Activated naive CD4-positive, alpha-beta T cell (primary cell): ENCODE measurements around the gene OSBPL7.
A peak's percentile ranks its signal among the peaks of the same experiment; 100 is the strongest.

Experiments
- DNase-seq, 4 experiments: peaks; one replicate each; lab custom pipeline; 2025; lab: John Stamatoyannopoulos, UW

The OSBPL7 gene

GRCh38 chr17:47847341-47848197 is 26.0 kb upstream of the OSBPL7 start:
- peak in 1 of 4 experiments; percentile 10 for DNase-seq

- DNase-seq, result no peak
These were observed 25.2 kb upstream of the OSBPL7 start for GRCh38 chr17:47846716-47847340.

- no peak for DNase-seq
These were observed 24.1 kb upstream of the OSBPL7 start for GRCh38 chr17:47845716-47846075.

DNA sequence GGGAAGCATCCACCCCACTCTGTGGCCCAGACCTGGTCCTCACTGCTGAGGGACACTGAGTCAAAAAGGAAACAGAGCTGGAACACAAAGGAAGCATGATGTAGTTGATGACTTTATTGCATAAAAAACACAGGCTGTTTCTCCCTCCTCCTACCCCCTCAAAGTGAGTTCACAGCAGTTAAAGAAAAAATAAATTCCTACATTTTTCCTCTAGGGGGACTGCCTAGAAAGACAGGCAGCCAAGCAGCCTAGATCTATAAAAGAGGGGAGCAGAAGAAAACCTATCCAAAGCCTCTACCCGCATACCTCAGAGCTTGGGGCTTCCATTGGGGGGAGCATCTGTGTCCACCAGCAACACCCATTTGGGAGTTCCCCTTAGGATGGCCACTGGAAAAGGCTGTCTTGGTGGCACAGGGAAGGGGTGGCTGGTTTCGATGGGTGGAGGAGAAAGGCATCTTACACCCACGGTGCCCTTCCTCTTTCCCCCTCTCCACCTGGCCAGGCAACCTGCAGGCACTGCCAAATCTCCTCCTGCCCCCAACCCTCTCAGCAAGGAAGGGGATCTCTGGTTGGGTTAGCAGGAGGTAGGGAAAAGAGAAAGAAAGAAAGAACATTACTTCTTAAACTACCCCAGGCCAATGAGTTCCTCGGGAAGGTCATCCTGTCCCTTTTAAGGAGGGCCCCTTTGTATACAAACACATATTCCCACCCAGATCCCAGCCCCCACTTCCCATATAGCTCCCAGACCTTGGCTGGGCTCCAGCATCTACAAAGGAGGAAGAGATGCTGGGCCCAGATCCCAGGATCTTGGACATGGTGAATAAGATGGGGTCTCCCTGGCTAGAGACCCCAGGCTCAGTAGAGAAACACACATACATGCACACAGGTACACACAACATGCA is 23.5 kb upstream of the OSBPL7 start:
- DNase-seq, result no peak

GRCh38 chr17:47844227-47844626 is 22.6 kb upstream of the OSBPL7 start:
- DNase-seq, result no peak

DNA sequence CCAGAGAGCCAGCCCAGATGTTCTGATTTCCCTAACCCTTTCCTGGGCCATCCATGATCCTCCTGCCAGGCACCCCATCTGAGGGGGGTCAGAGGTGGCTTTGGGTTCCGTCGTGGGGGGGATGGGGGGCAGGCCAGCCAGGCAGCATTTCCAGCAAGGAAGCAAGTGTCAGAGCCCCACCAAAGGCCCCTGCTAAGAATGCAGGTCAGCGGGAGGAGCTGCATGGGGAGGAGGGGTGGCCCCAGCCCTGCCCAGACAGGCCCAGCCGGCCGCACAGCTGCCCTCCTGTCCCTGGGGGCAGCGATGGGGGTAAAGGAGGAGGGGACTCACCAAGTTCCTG is 21.8 kb upstream of the OSBPL7 start:
- no peak for DNase-seq

DNA sequence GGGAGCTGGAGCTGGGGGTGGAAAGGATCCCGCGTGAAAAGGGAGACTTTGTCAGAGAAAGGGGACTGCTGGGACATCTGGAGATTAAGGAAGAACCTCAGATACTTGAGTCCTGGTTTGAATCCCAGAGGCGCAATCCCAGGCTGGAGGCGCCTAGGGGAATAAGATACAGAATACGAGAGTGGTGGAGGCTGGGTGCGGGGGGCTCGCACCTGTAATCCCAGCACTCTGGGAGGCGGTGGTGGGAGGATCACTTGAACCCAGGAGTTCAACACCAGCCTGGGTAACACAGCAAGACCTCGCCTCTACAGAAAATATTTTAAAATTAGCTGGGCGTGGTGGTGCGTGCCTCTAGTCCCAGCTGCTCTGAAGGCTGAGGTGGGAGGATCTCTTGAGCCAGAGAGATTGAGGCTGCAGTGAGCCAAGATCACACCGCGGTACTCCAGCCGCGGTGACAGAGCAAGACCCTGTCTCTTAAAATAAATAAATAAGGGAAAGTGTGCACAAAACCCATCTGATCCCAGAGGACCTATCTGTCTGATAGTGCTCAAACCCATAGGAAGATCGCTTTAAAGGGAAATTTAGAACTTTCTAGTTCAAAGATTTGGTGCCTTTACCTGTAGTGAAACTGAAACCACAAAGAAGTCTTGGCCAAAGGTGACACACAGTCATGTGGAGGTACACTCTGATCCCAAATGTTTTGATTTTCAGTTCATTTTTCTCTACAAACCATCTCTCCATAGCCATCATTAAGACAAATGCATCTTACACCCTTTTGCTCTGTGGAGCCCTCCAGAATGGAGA is 20.1 kb upstream of the OSBPL7 start:
- no peak for DNase-seq

DNA sequence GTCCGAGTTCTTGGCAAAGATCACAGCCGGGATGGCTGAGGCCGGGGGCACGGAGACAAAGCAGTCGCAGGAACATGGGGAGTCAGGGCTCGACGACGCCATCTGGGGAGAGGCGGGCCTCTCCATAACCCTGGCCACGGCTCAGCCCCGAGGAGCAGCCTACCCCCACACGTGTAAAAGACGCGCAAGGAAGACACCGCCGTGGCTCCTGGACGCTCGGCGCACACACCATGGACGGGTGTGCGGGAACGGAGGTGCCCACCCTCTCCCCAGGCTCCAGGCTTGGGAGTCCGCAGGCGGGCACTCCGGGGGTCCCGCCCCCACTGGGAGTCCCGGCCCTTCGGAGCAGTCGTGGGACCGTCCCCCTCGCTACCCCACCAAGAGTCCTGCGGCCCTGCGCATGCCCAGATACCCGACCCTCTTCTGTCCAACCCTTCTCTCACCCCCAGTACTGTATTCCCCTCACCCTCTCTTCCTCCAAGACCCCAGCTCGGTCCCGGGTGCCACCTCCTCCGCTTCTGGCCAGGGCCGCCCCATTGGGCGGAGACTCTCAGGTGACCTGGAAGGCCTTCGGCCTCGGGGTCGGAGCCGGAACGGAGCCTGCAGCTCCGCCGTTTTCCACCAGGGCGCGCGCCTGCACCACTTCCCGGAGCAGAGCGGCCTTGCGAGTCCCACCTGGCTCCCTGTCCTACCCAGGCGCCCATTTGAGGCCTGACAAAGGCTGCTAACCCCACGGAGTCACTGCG is 19.3 kb upstream of the OSBPL7 start, which contains the start of gene SCRN2:
Gene SCRN2 (minus strand): TSS at position 532 of the 746 bp plus-strand sequence. CDS start 430 bp downstream, at position 102.
- DNase-seq, result peak; percentile 77 to 81 (median 78)

DNA sequence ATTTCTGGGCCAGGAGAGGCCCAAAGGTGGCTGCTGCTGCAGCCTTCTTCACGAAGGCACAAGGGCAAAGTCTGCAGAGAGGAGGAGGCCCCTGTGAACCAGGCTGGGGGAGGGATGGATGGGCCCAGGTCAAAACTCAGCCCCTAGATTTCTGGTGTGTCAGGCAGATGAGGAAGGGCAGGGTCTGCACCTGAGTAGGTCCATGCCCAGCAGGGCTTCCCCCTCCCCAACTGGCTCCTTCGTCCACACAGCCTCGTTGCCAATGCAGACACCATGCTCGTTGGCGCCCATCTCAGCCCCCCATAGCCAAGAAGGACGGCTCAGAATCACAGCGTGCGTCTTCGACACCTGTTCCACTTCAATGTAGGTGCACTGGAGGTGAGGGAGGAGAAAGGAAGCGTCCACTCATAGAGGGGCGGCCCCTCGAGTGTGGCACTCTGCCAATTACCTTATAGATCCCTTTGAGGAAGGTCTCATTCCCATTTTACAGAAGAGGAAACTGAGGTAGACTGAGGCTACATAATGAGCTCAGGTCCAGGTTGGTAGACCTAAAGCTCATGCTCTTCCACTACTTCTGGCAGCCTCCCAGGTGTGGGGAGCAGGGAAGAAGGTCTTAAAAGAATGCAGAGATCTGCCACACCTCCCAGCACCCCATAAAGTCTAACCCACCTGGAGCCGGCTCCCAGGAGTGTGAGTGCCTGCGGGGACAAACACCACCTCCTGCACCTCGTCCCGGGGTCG is 18.6 kb upstream of the OSBPL7 start:
- no peak for DNase-seq

DNA sequence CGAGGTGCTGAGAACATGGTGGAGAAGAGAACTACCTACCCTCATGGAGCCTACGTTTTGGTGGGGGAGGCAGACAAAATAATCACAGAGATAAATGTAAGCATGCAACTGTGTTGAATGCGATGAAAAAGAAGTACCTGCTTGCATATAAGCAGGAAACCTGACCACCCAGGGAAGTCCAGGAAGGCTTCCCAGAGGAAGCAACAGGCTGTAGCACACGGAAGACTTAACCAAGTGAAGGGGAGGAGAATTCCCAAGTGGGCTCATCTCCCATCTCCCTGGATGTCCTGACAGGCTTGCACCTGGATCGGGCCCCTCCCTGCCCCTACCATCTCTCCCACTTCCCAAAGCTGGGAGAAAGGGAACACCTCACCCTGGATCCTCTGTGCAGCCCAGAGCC is 17.5 kb upstream of the OSBPL7 start:
- DNase-seq, result no peak

GRCh38 chr17:47838636-47839035 is 17.0 kb upstream of the OSBPL7 start:
- no peak for DNase-seq

DNA sequence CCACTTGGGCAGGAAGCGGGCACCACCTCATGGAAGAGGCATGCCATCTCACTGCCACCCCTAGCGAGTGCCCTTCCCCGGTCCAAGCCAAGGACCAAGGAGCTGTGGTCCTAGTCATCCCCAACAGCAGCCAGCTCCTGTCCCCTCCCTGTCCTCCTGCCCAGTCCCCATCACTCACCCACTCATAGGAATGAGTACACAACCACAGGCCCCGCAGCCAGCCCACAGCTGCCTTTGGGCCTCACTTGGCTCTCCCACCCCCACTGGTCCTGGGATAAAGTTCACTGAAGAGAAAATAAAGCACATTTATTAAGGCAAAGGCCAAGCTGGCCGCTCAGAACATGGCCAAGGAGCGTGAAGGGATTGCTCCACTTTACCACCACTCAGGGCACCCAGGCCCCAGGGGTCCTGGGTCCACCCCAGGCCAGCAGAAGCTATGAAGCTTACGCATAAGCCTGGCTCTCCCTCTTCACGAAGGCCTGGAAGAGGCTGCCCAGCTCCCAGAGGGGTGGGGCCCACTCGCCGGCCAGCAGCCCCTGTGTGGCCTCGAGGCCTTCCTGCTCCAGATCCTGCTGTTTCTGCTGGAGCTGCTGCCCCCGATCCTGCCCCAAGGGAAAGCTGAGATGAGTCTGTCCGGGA is 15.9 kb upstream of the OSBPL7 start:
- no peak for DNase-seq

DNA sequence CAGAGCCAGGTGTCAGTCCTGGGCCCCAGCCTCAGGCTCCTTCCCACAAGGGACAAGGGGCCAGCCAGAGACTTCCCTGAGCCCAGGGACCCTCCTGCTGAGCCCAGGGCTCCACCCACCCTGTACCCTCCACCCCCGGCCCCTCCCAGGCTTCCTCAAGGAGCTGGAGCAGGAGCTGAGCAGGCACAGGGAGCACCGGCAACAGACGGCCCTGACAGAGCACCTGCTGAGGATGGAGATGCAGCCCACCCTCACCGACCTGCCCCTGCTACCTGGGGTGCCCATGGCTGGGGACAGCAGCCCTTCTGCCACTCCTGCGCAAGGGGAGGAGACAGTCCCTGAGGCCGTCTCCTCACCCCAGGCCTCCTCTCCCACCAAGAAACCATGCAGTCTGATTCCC is 15.0 kb upstream of the OSBPL7 start:
- DNase-seq, result no peak

DNA sequence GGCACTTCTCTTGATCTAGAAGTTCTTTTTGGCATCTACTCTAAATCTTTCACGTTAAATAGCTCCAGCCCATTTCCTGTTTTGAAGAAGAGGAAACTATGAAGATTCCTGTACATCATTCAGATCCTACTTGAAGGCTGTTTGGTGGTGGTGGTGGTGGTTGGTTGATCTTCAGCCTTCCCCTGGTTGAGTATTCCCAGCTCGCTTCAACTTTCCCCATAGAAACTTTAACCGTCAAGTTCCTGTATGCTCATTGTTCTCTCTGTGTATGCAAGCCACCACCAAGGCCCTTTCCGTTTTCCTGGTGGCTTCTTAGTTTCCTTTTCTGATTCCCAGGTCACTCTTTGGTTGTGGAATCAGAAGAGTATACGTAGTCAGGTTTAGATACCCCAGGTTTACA is 13.2 kb upstream of the OSBPL7 start:
- no peak for DNase-seq

GRCh38 chr17:47831934-47832327 is 10.3 kb upstream of the OSBPL7 start:
- DNase-seq, result no peak

DNA sequence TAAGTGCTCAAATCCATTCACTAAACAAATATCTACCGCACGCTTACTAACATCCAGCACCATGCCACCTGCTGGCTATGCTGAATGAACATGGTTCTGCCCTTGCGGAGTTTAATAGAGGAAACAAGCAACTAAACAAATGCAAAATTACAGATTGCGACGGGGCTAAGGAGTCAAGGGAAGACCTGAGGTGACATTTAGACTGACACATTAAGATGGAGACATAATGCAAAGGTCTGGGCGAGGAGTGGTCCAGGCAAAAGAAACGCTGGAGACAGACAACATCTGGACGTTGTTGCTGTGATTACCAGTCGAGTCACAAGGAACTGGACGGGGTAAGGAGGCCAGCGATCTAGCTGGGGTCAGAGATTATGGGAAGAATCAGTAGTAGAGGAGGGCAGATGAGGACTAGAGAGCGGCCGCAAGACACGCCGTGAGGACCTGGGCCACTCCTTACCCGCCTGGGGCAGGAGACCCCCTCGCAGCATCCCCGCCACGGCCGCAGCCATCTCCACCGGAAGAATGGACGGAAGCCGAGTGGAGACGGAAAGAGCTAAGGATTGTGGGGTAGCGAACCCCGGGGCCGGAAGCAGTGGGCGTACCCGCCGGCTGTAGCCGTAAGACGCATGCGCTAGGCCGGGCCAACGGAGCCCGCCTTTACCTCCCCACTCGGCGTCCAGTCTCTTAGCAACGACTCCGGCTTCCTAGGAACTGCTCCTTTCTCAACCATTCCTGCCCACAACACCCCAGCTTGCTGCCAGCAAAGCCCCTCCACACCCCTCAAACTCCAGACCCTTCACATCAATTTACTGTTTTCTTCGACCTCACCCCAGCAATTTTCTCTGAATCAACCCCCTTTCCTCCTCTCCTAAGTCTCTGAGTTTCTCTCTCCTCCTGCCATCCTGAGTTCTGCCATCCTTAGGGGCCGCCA is 9.7 kb upstream of the OSBPL7 start, which contains the start of the genes LRRC46 and MRPL10:
Gene LRRC46 (plus strand): TSS at position 668 of the 931 bp plus-strand sequence. CDS start 320 bp downstream, outside the sequence.
Gene MRPL10 (minus strand): TSS at position 539 of the 931 bp plus-strand sequence. CDS start 30 bp downstream, at position 509.
- DNase-seq, result peak; percentile 77 to 85 (median 82)

DNA sequence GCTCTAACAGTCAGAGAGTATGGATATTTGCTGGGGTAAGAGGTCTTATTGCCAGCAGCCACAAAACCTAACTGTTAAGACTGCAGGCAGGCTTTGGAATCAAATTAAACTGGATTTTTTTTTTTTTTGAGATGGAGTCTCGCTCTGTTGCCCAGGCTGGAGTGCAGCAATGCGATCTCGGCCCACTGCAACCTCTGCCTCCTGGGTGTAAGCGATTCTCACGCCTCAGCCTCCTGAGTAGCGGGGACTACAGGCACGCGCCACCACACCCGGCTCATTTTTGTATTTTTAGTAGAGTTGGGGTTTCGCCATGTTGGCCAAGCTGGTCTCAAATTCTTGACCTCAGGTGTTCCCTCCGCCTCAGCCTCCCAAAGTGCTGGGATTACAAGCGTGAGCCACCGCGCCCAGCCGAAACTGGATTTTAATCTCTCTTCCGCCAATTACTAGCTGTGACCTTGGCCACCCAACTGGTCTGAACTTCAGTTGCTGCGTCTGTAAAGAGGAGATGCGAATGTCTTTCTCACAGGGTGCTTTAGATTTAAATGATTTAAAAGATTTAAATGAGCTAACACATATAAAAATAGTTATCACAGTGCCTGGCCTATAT is 8.9 kb upstream of the OSBPL7 start:
- DNase-seq, result no peak

GRCh38 chr17:47829870-47830269 is 8.3 kb upstream of the OSBPL7 start:
- no peak for DNase-seq
